ENCODE results near the gene SLC1A2. TPM values are rescaled to one million over a fixed set of nuclear protein-coding genes. Genes with fewer than 3 reads are reported as not detected.

The SLC1A2 gene
- total RNA-seq, 4 donors from 2014 or later: 1.0 to 11.5 (median 5.0) TPM

DNA sequence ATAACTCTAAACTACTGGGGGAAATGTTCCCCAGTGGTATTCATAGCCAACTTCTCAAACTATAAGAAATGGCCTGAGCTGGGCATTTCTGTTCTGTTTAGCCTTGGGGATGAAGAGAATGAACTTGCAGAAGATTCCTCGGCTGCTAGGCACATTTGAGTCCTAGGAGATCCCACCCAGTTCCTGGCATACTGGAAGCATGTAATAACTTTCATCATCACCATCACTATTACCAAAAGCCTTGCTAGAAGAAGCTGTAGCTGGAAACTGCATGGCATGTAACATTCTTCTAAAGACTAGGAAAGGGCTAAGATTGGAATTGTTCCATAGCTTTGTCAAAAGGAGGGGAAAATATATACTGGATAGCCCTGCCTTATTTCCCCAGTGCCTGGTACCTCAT lies 40.1 kb upstream of the SLC1A2 start:
- no peak for TF ChIP-seq CTCF (IDR thresholded peaks at IDR 0.05)
- TF ChIP-seq POLR2A (IDR thresholded peaks at IDR 0.05): no peak
- DNase-seq: no peak

DNA sequence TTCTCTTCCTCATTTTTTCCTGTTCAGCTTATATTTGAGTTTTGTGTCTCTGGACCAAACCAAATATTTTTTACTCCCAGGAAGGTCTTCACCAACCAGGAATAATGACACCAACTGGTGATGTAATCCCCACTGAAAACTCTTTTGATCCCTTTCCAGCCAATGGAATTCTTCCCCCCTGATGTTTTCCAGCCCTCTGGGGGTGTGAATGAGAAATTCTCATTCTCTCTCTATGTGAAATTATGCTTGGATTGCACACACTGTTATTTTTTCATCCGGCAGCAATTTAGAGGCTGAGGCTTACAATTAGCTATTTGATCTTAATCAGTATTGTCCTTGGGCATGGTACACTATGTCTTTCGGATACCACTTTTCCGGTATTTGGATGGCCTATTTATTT lies 39.5 kb upstream of the SLC1A2 start:
- Histone ChIP-seq H3K4me1 (no peaks in the 10 kb centered on the region), H3K9me3 (no peaks in the 10 kb centered on the region), H3K27ac (no peak overlapping the region), H3K27me3 (no peaks in the 10 kb centered on the region), H3K36me3 (no peaks in the 10 kb centered on the region), H3K4me3 (no peak overlapping the region)
- DNase-seq: no peak
- no peak for TF ChIP-seq POLR2A (IDR thresholded peaks at IDR 0.05)
- no peak for TF ChIP-seq CTCF (IDR thresholded peaks at IDR 0.05)
- intact Hi-C loops (cut with DNase I; ENCODE audit: low total_unique reads): no loop called here

More for the DNA sequence above, 40.1 kb upstream of the SLC1A2 start:
- Histone ChIP-seq H3K4me3 (no peak overlapping the region), H3K9me3 (no peaks in the 10 kb centered on the region), H3K36me3 (no peaks in the 10 kb centered on the region), H3K27me3 (no peaks in the 10 kb centered on the region), H3K4me1 (no peaks in the 10 kb centered on the region), H3K27ac (no peak overlapping the region)
- intact Hi-C loops (cut with DNase I; ENCODE audit: low total_unique reads): no loop called here

- DNase-seq: no peak
- Histone ChIP-seq H3K36me3 (no peaks in the 10 kb centered on the region), H3K9me3 (no peaks in the 10 kb centered on the region), H3K27ac (no peak overlapping the region), H3K4me3 (no peak overlapping the region), H3K27me3 (no peaks in the 10 kb centered on the region), H3K4me1 (no peaks in the 10 kb centered on the region)
- intact Hi-C loops (cut with DNase I; ENCODE audit: low total_unique reads): no loop called here
- TF ChIP-seq POLR2A (IDR thresholded peaks at IDR 0.05) (no peak), CTCF (IDR thresholded peaks at IDR 0.05) (no peak)
Observed at GRCh38 chr11:35454362-35454761, 35.0 kb upstream of the SLC1A2 start.

GRCh38 chr11:35436581-35437250 lies 17.4 kb upstream of the SLC1A2 start:
- Histone ChIP-seq H3K27me3 (no peaks in the 10 kb centered on the region), H3K4me1 (no peaks in the 10 kb centered on the region), H3K9me3 (no peaks in the 10 kb centered on the region), H3K27ac (no peak overlapping the region), H3K36me3 (no peaks in the 10 kb centered on the region), H3K4me3 (no peak overlapping the region)
- intact Hi-C loops (cut with DNase I; ENCODE audit: low total_unique reads): no loop called here
- TF ChIP-seq POLR2A (IDR thresholded peaks at IDR 0.05) (no peak), CTCF (IDR thresholded peaks at IDR 0.05) (no peak)
- DNase-seq: no peak

- no peak for DNase-seq
- H3K9me3 ChIP-seq: no peaks in the 10 kb centered on the region
- H3K36me3 ChIP-seq: no peaks in the 10 kb centered on the region
- no peak overlapping the region for H3K4me3 ChIP-seq
- intact Hi-C loops (cut with DNase I; ENCODE audit: low total_unique reads): no loop called here
- TF ChIP-seq CTCF (IDR thresholded peaks at IDR 0.05): no peak
- H3K27ac ChIP-seq: no peak overlapping the region
- no peaks in the 10 kb centered on the region for H3K4me1 ChIP-seq
- H3K27me3 ChIP-seq: no peaks in the 10 kb centered on the region
Observed at GRCh38 chr11:35433588-35433987, 14.2 kb upstream of the SLC1A2 start.

Measured in uterus (tissue), 4 donors.